Measurements from ENCODE around the gene FREY1.

FREY1 gene

GRCh38 chr11:45917286-45917622 lies 10.2 kb upstream of the FREY1 start:
- TF ChIP-seq CTCF (IDR thresholded peaks at IDR 0.05): no peak

GRCh38 chr11:45915446-45915845 lies 8.4 kb upstream of the FREY1 start:
- no peak for TF ChIP-seq CTCF (IDR thresholded peaks at IDR 0.05)

- TF ChIP-seq CTCF (IDR thresholded peaks at IDR 0.05): no peak
Measured at GRCh38 chr11:45913942-45914635, 7.0 kb upstream of the FREY1 start.

- no peak for TF ChIP-seq CTCF (IDR thresholded peaks at IDR 0.05)
Measured at GRCh38 chr11:45913514-45913913, 6.4 kb upstream of the FREY1 start.

- no peak for TF ChIP-seq CTCF (IDR thresholded peaks at IDR 0.05)
Measured at GRCh38 chr11:45910623-45911022, 3.6 kb upstream of the FREY1 start.

GRCh38 chr11:45909594-45910475 lies 2.8 kb upstream of the FREY1 start:
- no peak for TF ChIP-seq CTCF (IDR thresholded peaks at IDR 0.05)

- TF ChIP-seq CTCF (IDR thresholded peaks at IDR 0.05): no peak
Measured at GRCh38 chr11:45907911-45908370, 870 bp upstream of the FREY1 start.

Measured in LNCAP (cell line).